ENCODE data around the gene RUVBL1.
"Not testable (repeated sequence)": the region's sequence is repeated elsewhere in the genome, so short reads cannot be mapped to it uniquely, and the experiment has no call there.

RUVBL1 gene

GRCh38 chr3:128123538-128124368, at the start of gene RUVBL1:
TSS of gene RUVBL1 (minus strand) at chr3:128123812. CDS start at chr3:128123724, 88 bp downstream.
- peak; percentile 99 for DNase-seq

- no peak for DNase-seq
Measured at GRCh38 chr3:128173200-128173599, 49.6 kb upstream of the RUVBL1 start.

DNA sequence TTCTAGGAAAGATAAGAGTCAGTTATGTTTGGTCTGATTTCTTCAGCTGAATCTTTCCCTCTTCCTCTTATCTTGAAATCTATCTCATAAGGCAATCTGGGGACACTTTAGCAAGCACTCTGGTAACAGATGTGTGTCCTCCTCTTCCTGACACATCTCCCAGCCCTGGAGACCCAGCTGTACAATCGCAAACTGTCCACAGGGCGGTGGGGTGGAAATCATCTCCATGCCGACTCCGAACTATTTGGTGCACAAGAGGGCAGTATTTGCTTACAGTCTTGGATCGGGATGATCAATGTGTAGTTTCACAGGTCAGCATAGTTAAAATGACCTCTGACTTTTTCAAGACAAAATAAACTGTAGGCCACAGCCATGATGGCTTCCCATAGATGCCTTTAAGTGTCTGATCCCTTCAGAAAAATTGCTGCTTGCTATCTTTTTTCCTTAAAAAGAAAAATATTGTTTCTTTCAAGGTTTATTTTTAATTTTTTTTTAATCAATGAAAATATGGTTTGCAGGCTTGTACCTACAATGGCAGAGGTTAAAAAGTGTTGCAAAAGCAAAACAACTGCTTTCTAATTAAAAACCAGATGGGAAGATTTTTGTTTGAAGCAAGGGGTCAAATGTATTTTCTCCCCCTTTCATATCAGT, 47.4 kb upstream of the RUVBL1 start:
- DNase-seq = no peak

DNA sequence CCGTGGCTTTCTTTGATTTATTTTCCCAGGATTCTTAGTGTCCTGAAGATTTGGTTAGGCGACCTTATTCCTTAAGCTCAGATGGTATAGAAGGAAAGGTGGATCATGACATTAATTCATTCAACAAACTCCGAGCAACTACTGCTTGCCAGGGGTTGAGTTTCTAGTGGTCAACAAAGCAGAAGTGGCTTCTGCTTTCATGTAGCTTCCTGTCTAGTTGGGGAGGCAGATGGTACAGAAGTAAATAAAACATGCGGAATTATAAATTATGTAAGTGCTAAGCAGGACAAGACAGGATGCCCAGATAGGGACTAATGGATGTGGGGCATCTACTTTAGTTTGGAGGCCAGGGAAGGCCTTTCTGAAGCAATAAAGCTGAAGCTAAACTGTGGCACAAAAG, 45.2 kb upstream of the RUVBL1 start:
- no peak for DNase-seq

DNA sequence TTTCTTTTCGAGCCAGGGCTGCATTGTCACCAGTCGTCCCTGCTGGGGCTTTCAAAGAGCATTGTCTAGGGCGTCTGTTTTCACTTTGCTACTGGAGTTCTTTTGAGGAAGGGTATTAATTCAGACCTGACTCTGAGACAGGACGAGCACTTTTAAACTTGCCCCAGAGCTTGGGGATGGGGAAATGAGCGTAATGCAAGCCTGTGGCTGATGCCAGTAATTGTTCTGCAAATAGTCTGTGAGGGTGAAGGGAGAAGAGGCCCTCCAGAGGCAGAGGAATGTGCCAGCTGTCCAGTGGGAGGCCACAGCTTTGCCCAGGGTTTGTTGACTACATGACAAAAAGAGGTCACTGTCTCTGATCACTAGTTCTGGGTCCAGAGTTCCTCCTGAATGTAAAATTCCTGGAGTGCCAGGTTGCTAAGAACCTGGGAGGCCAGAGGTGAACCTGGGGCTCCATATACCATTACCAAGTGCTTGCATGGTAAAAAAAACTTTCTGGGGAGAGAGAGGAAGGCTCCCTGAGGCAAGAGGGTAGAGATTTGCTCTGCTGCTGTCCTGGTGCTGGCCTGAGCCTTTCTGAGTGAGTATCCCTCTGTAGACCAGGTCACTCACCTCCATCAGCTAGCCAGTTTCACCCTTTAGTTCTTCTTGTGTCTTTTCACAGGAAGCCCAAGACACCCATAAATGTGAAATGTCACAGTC, 44.5 kb upstream of the RUVBL1 start:
- no peak for DNase-seq

GRCh38 chr3:128167646-128167972, 44.0 kb upstream of the RUVBL1 start:
- no peak for DNase-seq

GRCh38 chr3:128166971-128167453, 43.4 kb upstream of the RUVBL1 start:
- DNase-seq = no peak

GRCh38 chr3:128163432-128163831, 39.8 kb upstream of the RUVBL1 start:
- DNase-seq = no peak

DNA sequence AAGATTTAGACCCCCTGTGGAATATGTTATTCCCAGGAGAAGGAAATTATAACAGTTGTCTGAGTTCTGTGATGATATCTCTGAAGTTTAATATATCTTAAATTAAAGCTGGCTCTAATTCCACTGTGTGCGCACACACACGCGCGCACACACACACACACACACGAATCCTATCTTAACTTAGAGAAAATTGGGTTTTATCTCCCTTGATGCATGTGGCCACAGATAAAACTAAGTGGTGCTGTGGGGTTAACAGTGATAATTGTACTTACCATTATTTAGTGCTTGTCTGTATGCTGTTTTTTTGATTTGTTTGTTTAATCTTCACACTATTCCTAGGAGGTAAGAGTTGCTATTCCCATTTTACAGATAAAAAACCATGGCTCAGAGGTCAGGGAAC, 37.0 kb upstream of the RUVBL1 start:
- no peak for DNase-seq

DNA sequence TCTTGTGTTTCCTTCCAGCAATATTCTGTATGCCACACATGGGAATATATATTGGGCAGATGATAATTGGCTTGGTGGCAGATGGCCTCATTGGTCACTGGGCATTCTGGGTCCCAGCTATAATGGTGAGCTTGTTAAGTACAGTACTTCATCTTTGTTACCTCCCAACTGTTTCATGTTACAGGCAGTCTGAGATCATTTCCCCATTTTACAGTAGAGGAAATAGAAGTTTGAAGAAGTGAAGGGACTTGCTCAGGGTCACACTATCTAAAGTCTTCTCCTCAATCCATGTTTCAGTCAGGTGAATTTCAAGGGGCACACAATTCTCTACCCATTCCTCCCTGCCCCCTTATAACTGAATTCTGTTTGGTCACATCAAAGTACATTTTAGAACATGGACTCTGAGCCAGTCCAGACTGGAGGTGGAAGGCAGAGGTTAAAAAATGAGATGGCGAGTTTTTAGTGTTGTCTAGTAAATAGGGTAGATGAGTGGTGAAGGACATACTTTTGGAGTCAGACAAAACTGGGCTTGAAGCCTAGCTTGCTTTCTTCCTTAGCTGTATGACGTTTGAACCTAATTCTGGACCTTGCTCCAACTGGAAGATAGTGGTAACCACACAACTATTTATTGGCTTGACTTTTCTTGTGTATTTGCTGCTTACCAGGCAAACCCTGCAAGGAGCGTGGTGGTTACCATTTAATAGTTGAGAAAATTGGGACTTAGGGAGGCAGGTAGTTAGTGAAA, 32.2 kb upstream of the RUVBL1 start:
- DNase-seq = no peak

- DNase-seq = not testable (repeated sequence)
Measured at GRCh38 chr3:128154354-128154753, 30.7 kb upstream of the RUVBL1 start.

GRCh38 chr3:128153156-128154041, 29.8 kb upstream of the RUVBL1 start, which contains the start of gene EEFSEC:
TSS of gene EEFSEC (plus strand) at chr3:128153481. CDS start at chr3:128153508, 27 bp downstream.
- peak; percentile 85 for DNase-seq

- no peak for DNase-seq
Measured at GRCh38 chr3:128152419-128153155, 29.0 kb upstream of the RUVBL1 start.

DNA sequence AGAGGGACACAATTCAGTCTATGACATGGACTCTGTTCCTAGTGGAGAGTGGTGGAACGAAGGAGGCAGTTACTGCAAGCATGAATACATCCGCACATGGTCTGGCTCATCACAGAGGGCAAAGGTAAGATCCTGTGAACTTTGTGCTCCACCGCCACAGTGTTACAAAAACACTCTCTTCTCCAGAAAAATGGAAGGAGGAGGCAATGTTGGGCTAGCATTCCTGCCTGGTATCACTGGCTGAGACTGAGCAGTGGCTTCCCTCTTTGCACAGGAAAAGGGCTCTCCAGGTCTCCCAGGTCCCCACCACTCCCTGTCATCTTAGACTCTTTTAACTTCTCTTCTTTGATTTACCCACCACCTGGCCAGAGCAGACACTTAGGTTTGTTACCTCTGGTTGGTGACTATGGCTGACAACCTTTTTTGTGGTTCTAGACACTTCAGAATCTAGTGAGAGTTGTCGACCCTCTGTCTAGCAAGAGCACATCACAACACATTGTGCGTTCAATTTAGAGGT, 28.2 kb upstream of the RUVBL1 start:
- DNase-seq = no peak

GRCh38 chr3:128149650-128150049, 26.0 kb upstream of the RUVBL1 start:
- no peak for DNase-seq

- no peak for DNase-seq
Measured at GRCh38 chr3:128146201-128146600, 22.6 kb upstream of the RUVBL1 start.

DNA sequence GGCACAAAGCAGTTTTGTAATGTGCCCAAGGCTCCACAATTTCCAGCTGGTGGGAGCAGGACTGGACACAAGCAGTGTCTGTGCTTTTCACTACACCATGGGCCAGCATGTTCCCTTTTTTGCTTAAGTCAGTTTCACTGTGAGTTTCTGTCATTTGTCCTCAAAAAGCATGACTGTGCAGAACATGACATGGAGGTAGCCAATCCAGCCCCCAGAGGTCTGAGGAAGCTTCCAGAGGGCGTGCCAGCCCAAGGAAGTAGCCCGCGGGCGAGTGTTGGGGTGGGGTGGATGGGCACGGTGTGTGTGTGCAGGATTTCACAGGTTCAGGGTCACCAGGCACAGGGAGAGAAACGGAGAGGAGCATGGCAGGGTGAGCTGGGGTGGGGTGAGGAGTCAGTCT, 21.7 kb upstream of the RUVBL1 start:
- DNase-seq = no peak

- no peak for DNase-seq
Measured at GRCh38 chr3:128144512-128145187, 21.0 kb upstream of the RUVBL1 start.

DNA sequence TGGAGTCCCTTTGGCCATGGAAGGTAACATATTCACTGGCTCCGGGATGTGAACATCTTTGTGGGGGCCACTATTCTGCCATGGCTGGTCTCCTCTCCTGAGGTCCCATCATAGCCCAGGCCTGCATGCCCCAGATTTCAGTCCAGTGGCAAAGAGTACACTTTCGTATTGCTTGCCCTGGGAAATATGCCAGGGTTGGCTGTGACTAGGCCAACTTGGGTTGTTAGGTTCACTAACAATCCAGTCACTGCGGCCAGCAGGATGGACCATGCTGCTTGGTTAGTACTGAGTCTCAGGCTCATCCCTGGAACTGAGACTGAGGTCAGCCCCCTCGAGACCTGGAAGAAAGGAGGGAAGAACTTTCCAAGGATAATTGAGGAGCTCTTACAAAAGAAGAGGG, 19.9 kb upstream of the RUVBL1 start:
- no peak for DNase-seq

- DNase-seq = peak; percentile 43
Measured at GRCh38 chr3:128133273-128133883, 9.8 kb upstream of the RUVBL1 start.
